ENCODE data around the gene SAMHD1. TPM values are rescaled to one million over a fixed set of nuclear protein-coding genes. Genes with fewer than 3 reads are reported as not detected.
"Not testable (repeated sequence)": the region's sequence is repeated elsewhere in the genome, so short reads cannot be mapped to it uniquely, and the experiment has no call there.

Gene SAMHD1
- total RNA-seq, 4 donors from 2014 or later: 348 to 854 (median 449) TPM

DNA sequence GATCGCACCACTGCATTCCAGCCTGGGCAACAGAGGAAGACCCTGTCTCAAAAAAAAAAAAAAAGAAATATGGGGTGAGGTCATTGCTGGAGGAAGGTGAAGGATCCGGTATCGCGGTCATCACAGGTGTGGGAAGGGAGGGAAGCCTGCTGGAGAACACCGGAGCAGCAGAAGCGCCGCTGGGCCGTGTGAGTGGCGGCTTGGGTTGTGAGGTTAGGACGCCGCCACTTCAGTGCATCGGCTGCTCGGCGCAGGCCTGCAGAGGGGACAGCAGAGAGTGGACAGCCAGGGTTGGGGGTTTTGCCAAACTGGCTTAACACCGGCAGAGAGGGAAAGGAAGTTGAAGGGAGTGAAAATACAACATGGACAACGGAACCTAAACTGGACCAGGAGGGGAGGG lies 70.2 kb downstream of the SAMHD1 start:
- Histone ChIP-seq H3K36me3 (no peaks in the 10 kb centered on the region), H3K27me3 (no peaks in the 10 kb centered on the region), H3K9me3 (no peaks in the 10 kb centered on the region), H3K4me1 (no peaks in the 10 kb centered on the region), H3K27ac (no peak overlapping the region), H3K4me3 (no peak overlapping the region)
- no peak for TF ChIP-seq POLR2AphosphoS5 (IDR thresholded peaks at IDR 0.05)
- TF ChIP-seq, protein P1, sequence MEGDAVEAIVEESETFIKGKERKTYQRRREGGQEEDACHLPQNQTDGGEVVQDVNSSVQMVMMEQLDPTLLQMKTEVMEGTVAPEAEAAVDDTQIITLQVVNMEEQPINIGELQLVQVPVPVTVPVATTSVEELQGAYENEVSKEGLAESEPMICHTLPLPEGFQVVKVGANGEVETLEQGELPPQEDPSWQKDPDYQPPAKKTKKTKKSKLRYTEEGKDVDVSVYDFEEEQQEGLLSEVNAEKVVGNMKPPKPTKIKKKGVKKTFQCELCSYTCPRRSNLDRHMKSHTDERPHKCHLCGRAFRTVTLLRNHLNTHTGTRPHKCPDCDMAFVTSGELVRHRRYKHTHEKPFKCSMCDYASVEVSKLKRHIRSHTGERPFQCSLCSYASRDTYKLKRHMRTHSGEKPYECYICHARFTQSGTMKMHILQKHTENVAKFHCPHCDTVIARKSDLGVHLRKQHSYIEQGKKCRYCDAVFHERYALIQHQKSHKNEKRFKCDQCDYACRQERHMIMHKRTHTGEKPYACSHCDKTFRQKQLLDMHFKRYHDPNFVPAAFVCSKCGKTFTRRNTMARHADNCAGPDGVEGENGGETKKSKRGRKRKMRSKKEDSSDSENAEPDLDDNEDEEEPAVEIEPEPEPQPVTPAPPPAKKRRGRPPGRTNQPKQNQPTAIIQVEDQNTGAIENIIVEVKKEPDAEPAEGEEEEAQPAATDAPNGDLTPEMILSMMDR (IDR thresholded peaks at IDR 0.05): no peak
- ATAC-seq: no peak
- 90% methylated on average over 7 to 14 of the region's 16 CpGs for WGBS, 2 donors (ENCODE audit: low coverage in 1 of 2)

DNA sequence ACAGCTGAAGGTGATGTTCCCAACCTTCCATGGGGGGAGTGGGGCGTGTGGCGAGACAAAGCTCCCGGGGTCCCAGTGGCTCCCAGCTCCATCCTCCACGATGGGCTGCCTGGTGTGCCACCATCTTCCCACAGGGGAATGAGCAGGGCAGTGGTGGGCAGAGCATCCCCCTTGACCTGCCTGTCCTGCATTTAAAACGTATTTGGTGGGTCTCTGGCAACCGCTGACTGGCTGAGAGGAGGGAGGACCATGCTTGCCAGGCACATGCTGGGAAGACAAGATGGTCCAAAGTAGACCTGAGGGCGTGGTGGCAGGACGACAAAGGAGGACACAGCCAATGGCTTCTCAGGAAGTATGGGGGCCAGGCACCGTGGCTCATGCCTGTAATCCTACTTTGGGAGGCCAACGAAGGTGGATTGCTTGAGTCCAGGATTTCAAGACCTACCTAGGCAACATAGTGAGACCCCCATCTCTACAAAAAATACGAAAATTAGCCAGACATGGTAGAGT lies 70.7 kb downstream of the SAMHD1 start:
- Histone ChIP-seq H3K4me1 (no peaks in the 10 kb centered on the region), H3K9me3 (no peaks in the 10 kb centered on the region), H3K36me3 (no peaks in the 10 kb centered on the region), H3K4me3 (no peak overlapping the region), H3K27ac (no peak overlapping the region), H3K27me3 (no peaks in the 10 kb centered on the region)
- no peak for ATAC-seq
- TF ChIP-seq EP300 (IDR thresholded peaks at IDR 0.05) (no peak), POLR2A (IDR thresholded peaks at IDR 0.05) (no peak), POLR2AphosphoS5 (IDR thresholded peaks at IDR 0.05) (no peak)
- TF ChIP-seq, protein P1 (IDR thresholded peaks at IDR 0.05): no peak
- 78 to 100% methylated on average over 2 to 4 of the region's 11 CpGs for WGBS, 2 donors (ENCODE audit: low coverage in 1 of 2)

DNA sequence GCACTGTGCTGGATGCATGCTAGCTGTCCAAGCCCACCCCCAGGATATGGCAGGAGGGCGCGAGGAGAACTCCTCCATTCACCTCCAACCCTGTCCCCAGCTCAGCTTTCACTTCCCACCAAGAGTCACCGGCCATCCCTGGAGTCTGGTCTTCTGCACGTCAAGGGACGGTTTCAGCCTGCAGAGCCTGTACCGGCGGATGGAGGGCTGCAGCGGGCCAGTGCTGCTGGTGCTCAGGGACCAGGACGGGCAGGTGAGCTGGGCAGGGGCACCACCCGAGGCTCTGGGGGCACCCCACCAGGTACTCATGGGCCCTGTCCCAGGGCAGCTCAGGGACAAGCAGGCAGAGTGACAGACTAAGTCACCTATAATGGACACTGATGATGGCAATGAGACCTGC lies 72.6 kb downstream of the SAMHD1 start:
- Histone ChIP-seq H3K27ac (no peak overlapping the region), H3K9me3 (no peaks in the 10 kb centered on the region), H3K4me3 (no peak overlapping the region), H3K36me3 (no peaks in the 10 kb centered on the region), H3K27me3 (no peaks in the 10 kb centered on the region), H3K4me1 (no peaks in the 10 kb centered on the region)
- no peak for ATAC-seq
- WGBS, 2 donors (ENCODE audit: low coverage in 1 of 2): no CpG with 5 or more reads among the region's 10 CpGs
- no peak for TF ChIP-seq POLR2A (IDR thresholded peaks at IDR 0.05)
- no peak for TF ChIP-seq POLR2AphosphoS5 (IDR thresholded peaks at IDR 0.05)
- TF ChIP-seq EP300 (IDR thresholded peaks at IDR 0.05): no peak
- TF ChIP-seq, protein P1 (IDR thresholded peaks at IDR 0.05): no peak

DNA sequence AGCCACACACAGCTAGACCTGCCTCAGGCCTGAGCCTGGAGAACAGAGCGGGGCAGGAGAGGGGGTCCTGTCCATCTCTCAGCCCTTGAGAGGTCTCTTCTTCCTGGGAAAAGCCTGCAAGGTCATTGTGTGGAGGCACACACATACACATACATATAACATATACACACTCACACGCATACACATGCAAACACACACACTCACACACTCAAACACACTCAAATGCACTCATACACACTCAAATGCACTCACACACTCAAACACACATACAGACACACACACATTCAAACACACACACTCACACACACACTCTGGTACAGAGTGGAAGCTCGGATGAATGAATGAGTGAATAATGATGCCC lies 75.1 kb downstream of the SAMHD1 start:
- Histone ChIP-seq H3K27me3 (no peaks in the 10 kb centered on the region), H3K4me1 (no peaks in the 10 kb centered on the region), H3K4me3 (no peak overlapping the region), H3K27ac (no peak overlapping the region), H3K36me3 (no peaks in the 10 kb centered on the region), H3K9me3 (no peaks in the 10 kb centered on the region)
- 73 to 83% methylated on average over 2 of the region's 3 CpGs for WGBS, 2 donors (ENCODE audit: low coverage in 1 of 2)
- TF ChIP-seq POLR2A (IDR thresholded peaks at IDR 0.05): no peak
- no peak for ATAC-seq

DNA sequence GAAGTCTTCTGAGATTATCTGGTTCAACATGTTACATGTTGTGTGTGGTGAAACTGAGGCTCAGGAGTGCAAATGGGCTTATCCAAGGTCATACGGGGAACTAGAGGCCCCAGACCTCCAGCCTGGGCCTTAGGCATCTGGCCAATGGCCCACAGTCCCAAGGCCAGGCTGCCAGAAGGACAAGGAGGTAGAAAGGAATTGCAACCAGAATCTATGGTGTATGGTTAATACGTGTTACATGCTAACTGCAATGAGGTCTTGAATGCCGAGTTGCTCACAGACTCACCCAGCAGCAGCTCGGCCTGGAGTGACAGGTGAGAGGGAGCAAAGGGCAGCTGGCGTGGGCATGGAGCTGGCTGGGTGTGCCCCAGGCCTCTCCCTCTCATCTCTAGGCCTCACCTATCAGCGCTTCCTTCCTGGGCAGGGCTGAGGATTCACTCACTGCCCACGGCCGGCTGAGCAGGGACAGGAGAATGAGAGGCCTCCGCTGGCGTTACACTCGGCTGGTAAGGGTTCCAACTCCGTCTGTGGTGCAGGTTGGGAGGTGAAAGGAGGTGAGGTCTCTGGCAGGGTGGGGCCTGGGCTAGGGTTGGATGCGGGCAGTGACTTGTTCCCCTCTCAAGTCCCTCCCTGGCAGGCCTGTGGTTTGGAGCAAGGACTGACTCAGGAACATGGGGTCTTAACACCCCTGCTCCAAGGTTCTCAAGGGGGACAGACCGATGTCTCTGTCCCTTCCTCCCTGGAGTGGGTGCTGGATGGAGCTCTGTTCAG lies 75.6 kb downstream of the SAMHD1 start, which contains the start of gene TLDC2:
Gene TLDC2 (plus strand): TSS at position 437 of the 771 bp plus-strand sequence. CDS start 37 bp downstream, at position 474.
- TF ChIP-seq, protein P1 (IDR thresholded peaks at IDR 0.05): no peak
- TF ChIP-seq POLR2A (IDR thresholded peaks at IDR 0.05) (no peak), POLR2AphosphoS5 (IDR thresholded peaks at IDR 0.05) (no peak), EP300 (IDR thresholded peaks at IDR 0.05) (no peak)
- no peak within 1 kb of the TSS for H3K27ac ChIP-seq
- H3K4me3 ChIP-seq: no peak within 1 kb of the TSS
- 86 to 100% methylated on average over 1 of the region's 14 CpGs for WGBS, 2 donors (ENCODE audit: low coverage in 1 of 2)
- H3K36me3 ChIP-seq: no peaks in the 10 kb centered on the region
- no peaks in the 10 kb centered on the region for H3K27me3 ChIP-seq
- no peak for ATAC-seq
- no peaks in the 10 kb centered on the region for H3K9me3 ChIP-seq
- no peaks in the 10 kb centered on the region for H3K4me1 ChIP-seq

DNA sequence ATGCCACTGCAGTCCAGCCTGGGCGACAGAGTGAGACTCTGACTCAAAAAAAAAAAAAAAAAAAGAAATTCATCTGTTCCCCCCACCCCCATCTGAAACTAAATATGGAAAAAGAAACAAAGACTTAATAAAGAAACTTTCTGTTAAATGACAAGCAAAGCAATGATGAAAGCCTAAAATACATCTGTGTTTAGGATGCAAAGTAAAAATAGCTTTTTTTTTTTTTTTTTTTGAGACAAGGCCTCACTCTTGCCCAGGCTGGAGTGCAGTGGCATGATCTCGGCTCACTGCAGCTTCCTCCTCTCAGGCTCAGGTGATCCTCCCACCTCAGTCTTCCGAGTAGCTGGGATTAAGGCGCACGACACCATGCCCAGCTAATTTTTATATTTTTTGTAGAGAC lies 76.4 kb downstream of the SAMHD1 start:
- H3K36me3 ChIP-seq, H3K27me3 ChIP-seq, H3K4me1 ChIP-seq, H3K9me3 ChIP-seq, H3K4me3 ChIP-seq, ATAC-seq, H3K27ac ChIP-seq: not testable (repeated sequence)
- WGBS, 2 donors (ENCODE audit: low coverage in 1 of 2): 54 to 79% methylated on average over 3 to 4 of the region's 5 CpGs
